Body of pancreas (tissue), 4 donors: ENCODE data around the gene ITGA4. TPM values are rescaled to one million over a fixed set of nuclear protein-coding genes. Genes with fewer than 3 reads are reported as not detected.

Source experiments
- ATAC-seq: fragments of 150-250 bp; one replicate; pipeline ENCODE4 v1.9.1; 2016
- DNase-seq, 4 donors: peaks; one replicate each; pipeline ENCODE4 v3.0.0-alpha.2; 2019
- H3K27ac ChIP-seq, 4 donors: fragments of 200-600 bp; sonication (generic); 1 replicate in 3 of 4; 2 replicates in 1 of 4; pipeline versions ENCODE4 v1.5.1 to v1.6.1; 2016 to 2019; ENCODE audit warnings: mild to moderate bottlenecking in 1 of 4, mixed read lengths in 1 of 4, moderate library complexity in 1 of 4
- H3K27me3 ChIP-seq, 2 donors: fragments of 200-600 bp; sonication (generic); one replicate each; pipeline ENCODE4 v1.6.0; 2016; ENCODE audit warnings: mild to moderate bottlenecking in 1 of 2
- H3K36me3 ChIP-seq, 2 donors: fragments of 200-600 bp; sonication (generic); replicated peaks in 1 of 2; 2 replicates each; pipeline ENCODE4 v1.5.1; 2016; ENCODE audit warnings: low read depth in 2 of 2; ENCODE audit not compliant: insufficient read depth in 1 of 2
- H3K4me1 ChIP-seq: fragments of 200-600 bp; sonication (generic); one replicate; pipeline ENCODE4 v1.6.0; 2016
- H3K4me3 ChIP-seq, 2 donors: fragments of 200-600 bp; sonication (generic); 1 replicate in 1 of 2; 2 replicates in 1 of 2; pipeline ENCODE4 v1.5.1; 2016 to 2019
- H3K9me3 ChIP-seq, 3 donors: fragments of 200-600 bp; sonication (generic); 1 replicate in 2 of 3; 2 replicates in 1 of 3; pipeline ENCODE4 v1.5.1; 2016
- CTCF ChIP-seq, 7 experiments: fragments of 450-650 bp in 4 of 7; fragments of 200-600 bp in 3 of 7; sonication (generic) in 3 of 7; IDR thresholded peaks; one replicate each; pipeline ENCODE4 v1.5.1; 2016 to 2019; ENCODE audit warnings: antibody characterized with exemption in 7 of 7
- POLR2A ChIP-seq, 3 donors: fragments of 450-650 bp; IDR thresholded peaks; one replicate each; pipeline ENCODE4 v1.6.1; 2016; ENCODE audit warnings: antibody characterized with exemption in 3 of 3, mild to moderate bottlenecking in 2 of 3
- WGBS, 2 donors: methylation state at CpG; one replicate each; pipeline ENCODE4 v1.1.5; 2017; 5-methylcytosine and 5-hydroxymethylcytosine counted together
- intact Hi-C: fragments of 100-400 bp; cut with DNase I; formaldehyde crosslinking; loops from one replicate; pipeline ENCODE4 v1.15.1; 2023
- total RNA-seq, 2 donors: library from RNA; depleted of rRNA; stranded (reverse); fragments of >200 nt; gene quantifications; one replicate each; pipeline ENCODE4 v1.1.0, GENCODE V29; 2016

Gene ITGA4
- total RNA-seq, 2 donors from 2014 or later, result 3.4 to 4.3 TPM

- WGBS, 2 donors, result 48 to 74% methylated on average over 3 of the region's 3 CpGs
- intact Hi-C loops, result loop anchor here (10.0 kb wide), 1 partner anchor 1341 kb away; no protein-coding TSS in a partner anchor
- Histone ChIP-seq H3K4me3 (no peak overlapping the region), H3K9me3 (peaks cover 0 to 2% (median 0%) of the 10 kb centered on the region in 3 donors), H3K4me1 (no peaks in the 10 kb centered on the region), H3K27me3 (no peaks in the 10 kb centered on the region), H3K36me3 (no peaks in the 10 kb centered on the region), H3K27ac (no peak overlapping the region)
- TF ChIP-seq CTCF (IDR thresholded peaks at IDR 0.05) (no peak), POLR2A (IDR thresholded peaks at IDR 0.05) (no peak)
- DNase-seq (no peak), ATAC-seq (no peak)
These were observed 8.6 kb downstream of the ITGA4 start for GRCh38 chr2:181465676-181466375.

- no peaks in the 10 kb centered on the region for H3K4me1 ChIP-seq
- intact Hi-C loops, result loop anchor here (10.0 kb wide), 1 partner anchor 1342 kb away; no protein-coding TSS in a partner anchor
- ATAC-seq (no peak), DNase-seq (peak; percentile 55 to 77 (median 67))
- TF ChIP-seq POLR2A (IDR thresholded peaks at IDR 0.05) (no peak), CTCF (IDR thresholded peaks at IDR 0.05) (peak; percentile 45 to 81 (median 56))
- no peak overlapping the region for H3K4me3 ChIP-seq
- H3K27ac ChIP-seq, result no peak overlapping the region
- H3K36me3 ChIP-seq, result no peaks in the 10 kb centered on the region
- WGBS, 2 donors, result 30 to 49% methylated on average over 4 of the region's 4 CpGs
- no peaks in the 10 kb centered on the region for H3K27me3 ChIP-seq
- H3K9me3 ChIP-seq, result peaks cover 0 to 2% (median 0%) of the 10 kb centered on the region in 3 donors
These were observed 9.7 kb downstream of the ITGA4 start for GRCh38 chr2:181466661-181467576.

GRCh38 chr2:181467966-181468707 is 11.0 kb downstream of the ITGA4 start:
- Histone ChIP-seq H3K9me3 (peaks cover 0 to 2% (median 0%) of the 10 kb centered on the region in 3 donors), H3K27ac (no peak overlapping the region), H3K4me1 (no peaks in the 10 kb centered on the region), H3K4me3 (no peak overlapping the region), H3K36me3 (no peaks in the 10 kb centered on the region), H3K27me3 (no peaks in the 10 kb centered on the region)
- intact Hi-C loops, result loop anchor here (10.0 kb wide), 1 partner anchor 1343 kb away; no protein-coding TSS in a partner anchor
- WGBS, 2 donors, result 36 to 50% methylated on average over 3 of the region's 3 CpGs
- no peak for DNase-seq
- ATAC-seq, result no peak
- TF ChIP-seq CTCF (IDR thresholded peaks at IDR 0.05) (no peak), POLR2A (IDR thresholded peaks at IDR 0.05) (no peak)

- TF ChIP-seq CTCF (IDR thresholded peaks at IDR 0.05), result no peak
- no peak for TF ChIP-seq POLR2A (IDR thresholded peaks at IDR 0.05)
- Histone ChIP-seq H3K36me3 (no peaks in the 10 kb centered on the region), H3K4me1 (no peaks in the 10 kb centered on the region), H3K27ac (no peak overlapping the region), H3K9me3 (peaks cover 0 to 2% (median 0%) of the 10 kb centered on the region in 3 donors), H3K4me3 (no peak overlapping the region), H3K27me3 (no peaks in the 10 kb centered on the region)
- intact Hi-C loops, result loop anchor here (10.0 kb wide), 1 partner anchor 1344 kb away; no protein-coding TSS in a partner anchor
- no peak for ATAC-seq
- DNase-seq, result no peak
- 40 to 52% methylated on average over 1 of the region's 1 CpG for WGBS, 2 donors
These were observed 11.6 kb downstream of the ITGA4 start for GRCh38 chr2:181468811-181469210.
